GM19035 (cell line): Measurements from ENCODE around the gene CEBPA.

Experiments
- ATAC-seq: cut with Tn5 transposase; IDR thresholded peaks from one replicate; pipeline ENCODE4 v1.9.1; 2021; ENCODE audit not compliant: unreplicated experiment

CEBPA gene

GRCh38 chr19:33252418-33252962 lies 49.8 kb downstream of the CEBPA start:
- ATAC-seq = no peak

GRCh38 chr19:33251526-33252090 lies 50.7 kb downstream of the CEBPA start:
- no peak for ATAC-seq

GRCh38 chr19:33251076-33251475 lies 51.3 kb downstream of the CEBPA start:
- ATAC-seq = no peak

GRCh38 chr19:33250500-33250899 lies 51.8 kb downstream of the CEBPA start:
- ATAC-seq = no peak
